ENCODE results near the gene PHF12. TPM values are rescaled to one million over a fixed set of nuclear protein-coding genes. Genes with fewer than 3 reads are reported as not detected.
A peak's percentile ranks its signal among the peaks of the same experiment; 100 is the strongest.

The PHF12 gene
- polyA plus RNA-seq, 1 experiment, result 16.5 TPM

GRCh38 chr17:28950017-28950751 is 1.1 kb downstream of the PHF12 start:
- Histone ChIP-seq H3K27me3 (ENCODE audit: control insufficient read depth, insufficient read depth, low read length) (no peaks in the 10 kb centered on the region), H3K36me3 (ENCODE audit: control insufficient read depth, insufficient read depth, low read length) (no peaks in the 10 kb centered on the region), H3K4me3 (ENCODE audit: low read depth, low read length) (peak overlapping the region; percentile 75)
- POLR2A ChIA-PET, result no interaction called here
- CTCF ChIA-PET, result interaction anchor here (0.8 to 2.9 kb wide), 12 partner anchors 10 to 228 kb away, joined by 3 to 20 read pairs (median 3); partner anchors contain the start of genes NEK8 and TLCD1
- no peak for TF ChIP-seq CTCF (IDR thresholded peaks at IDR 0.05; ENCODE audit: insufficient read depth, low read depth, low read length)
- no peak for DNase-seq (ENCODE audit: low read depth)

- TF ChIP-seq CTCF (IDR thresholded peaks at IDR 0.05; ENCODE audit: insufficient read depth, low read depth, low read length), result no peak
- H3K36me3 ChIP-seq (ENCODE audit: control insufficient read depth, insufficient read depth, low read length), result no peaks in the 10 kb centered on the region
- POLR2A ChIA-PET, result no interaction called here
- peak overlapping the region; percentile 75 for H3K4me3 ChIP-seq (ENCODE audit: low read depth, low read length)
- DNase-seq (ENCODE audit: low read depth), result no peak
- H3K27me3 ChIP-seq (ENCODE audit: control insufficient read depth, insufficient read depth, low read length), result no peaks in the 10 kb centered on the region
- CTCF ChIA-PET, result interaction anchor here (0.8 to 2.9 kb wide), 13 partner anchors 9 to 227 kb away, joined by 3 to 20 read pairs (median 3); partner anchors contain the start of genes NEK8 and TLCD1
Measured at GRCh38 chr17:28949185-28950016, 1.9 kb downstream of the PHF12 start.

- no peak for DNase-seq (ENCODE audit: low read depth)
- CTCF ChIA-PET, result interaction anchor here (1.0 to 2.9 kb wide), 6 partner anchors 17 to 221 kb away, joined by 3 to 20 read pairs (median 6); partner anchors contain the start of genes NEK8 and TLCD1
- H3K27me3 ChIP-seq (ENCODE audit: control insufficient read depth, insufficient read depth, low read length), result no peaks in the 10 kb centered on the region
- POLR2A ChIA-PET, result no interaction called here
- no peaks in the 10 kb centered on the region for H3K36me3 ChIP-seq (ENCODE audit: control insufficient read depth, insufficient read depth, low read length)
- no peak for TF ChIP-seq CTCF (IDR thresholded peaks at IDR 0.05; ENCODE audit: insufficient read depth, low read depth, low read length)
- H3K4me3 ChIP-seq (ENCODE audit: low read depth, low read length), result peak overlapping the region; percentile 75
Measured at GRCh38 chr17:28948873-28949184, 2.5 kb downstream of the PHF12 start.

- ChIA-PET POLR2A (no interaction called here), CTCF (interaction anchor here (0.7 to 2.9 kb wide), 3 partner anchors 39 to 221 kb away, joined by 3 to 20 read pairs (median 7); partner anchors contain the start of genes NEK8 and TLCD1)
Measured at GRCh38 chr17:28948342-28948741, 3.0 kb downstream of the PHF12 start.

More at GRCh38 chr17:28948342-28948741, 3.0 kb downstream of the PHF12 start:
- TF ChIP-seq CTCF (IDR thresholded peaks at IDR 0.05; ENCODE audit: insufficient read depth, low read depth, low read length), result no peak
- Histone ChIP-seq H3K4me3 (ENCODE audit: low read depth, low read length) (peak overlapping the region; percentile 75), H3K27me3 (ENCODE audit: control insufficient read depth, insufficient read depth, low read length) (no peaks in the 10 kb centered on the region), H3K36me3 (ENCODE audit: control insufficient read depth, insufficient read depth, low read length) (no peaks in the 10 kb centered on the region)
- no peak for DNase-seq (ENCODE audit: low read depth)

All from BJ (cell line).